ENCODE measurements around the gene ANKLE2.

ANKLE2 gene

GRCh38 chr12:132746613-132747012 lies 15.0 kb downstream of the ANKLE2 start:
- TF ChIP-seq CTCF (IDR thresholded peaks at IDR 0.05; ENCODE audit: low read depth, low read length, missing control alignments): no peak
- no peak overlapping the region for H3K4me3 ChIP-seq (ENCODE audit: low read depth, low read length)
- no peak for DNase-seq (ENCODE audit: low read depth)

GRCh38 chr12:132743831-132744230 lies 17.8 kb downstream of the ANKLE2 start:
- TF ChIP-seq CTCF (IDR thresholded peaks at IDR 0.05; ENCODE audit: low read depth, low read length, missing control alignments): no peak
- H3K4me3 ChIP-seq (ENCODE audit: low read depth, low read length): no peak overlapping the region
- no peak for DNase-seq (ENCODE audit: low read depth)

GRCh38 chr12:132741620-132742019 lies 20.0 kb downstream of the ANKLE2 start:
- no peak for TF ChIP-seq CTCF (IDR thresholded peaks at IDR 0.05; ENCODE audit: low read depth, low read length, missing control alignments)
- no peak overlapping the region for H3K4me3 ChIP-seq (ENCODE audit: low read depth, low read length)

GRCh38 chr12:132740652-132741051 lies 21.0 kb downstream of the ANKLE2 start:
- no peak overlapping the region for H3K4me3 ChIP-seq (ENCODE audit: low read depth, low read length)
- TF ChIP-seq CTCF (IDR thresholded peaks at IDR 0.05; ENCODE audit: low read depth, low read length, missing control alignments): no peak
- no peak for DNase-seq (ENCODE audit: low read depth)

More at GRCh38 chr12:132741620-132742019, 20.0 kb downstream of the ANKLE2 start:
- DNase-seq (ENCODE audit: low read depth): no peak

- DNase-seq (ENCODE audit: low read depth): no peak
- TF ChIP-seq CTCF (IDR thresholded peaks at IDR 0.05; ENCODE audit: low read depth, low read length, missing control alignments): no peak
- no peak overlapping the region for H3K4me3 ChIP-seq (ENCODE audit: low read depth, low read length)
These were observed 21.4 kb downstream of the ANKLE2 start for GRCh38 chr12:132740313-132740646.

GRCh38 chr12:132739600-132740312 lies 21.9 kb downstream of the ANKLE2 start:
- no peak for TF ChIP-seq CTCF (IDR thresholded peaks at IDR 0.05; ENCODE audit: low read depth, low read length, missing control alignments)
- DNase-seq (ENCODE audit: low read depth): no peak
- H3K4me3 ChIP-seq (ENCODE audit: low read depth, low read length): no peak overlapping the region

- DNase-seq (ENCODE audit: low read depth): no peak
- TF ChIP-seq CTCF (IDR thresholded peaks at IDR 0.05; ENCODE audit: low read depth, low read length, missing control alignments): no peak
- no peak overlapping the region for H3K4me3 ChIP-seq (ENCODE audit: low read depth, low read length)
These were observed 24.7 kb downstream of the ANKLE2 start for GRCh38 chr12:132736913-132737312.

Data from GM12864 (cell line).